ENCODE measurements around the gene NIPSNAP3A. TPM values are rescaled to one million over a fixed set of nuclear protein-coding genes. Genes with fewer than 3 reads are reported as not detected.

The NIPSNAP3A gene
- total RNA-seq, 1 donor from 2014 or later, result 29.9 TPM

DNA sequence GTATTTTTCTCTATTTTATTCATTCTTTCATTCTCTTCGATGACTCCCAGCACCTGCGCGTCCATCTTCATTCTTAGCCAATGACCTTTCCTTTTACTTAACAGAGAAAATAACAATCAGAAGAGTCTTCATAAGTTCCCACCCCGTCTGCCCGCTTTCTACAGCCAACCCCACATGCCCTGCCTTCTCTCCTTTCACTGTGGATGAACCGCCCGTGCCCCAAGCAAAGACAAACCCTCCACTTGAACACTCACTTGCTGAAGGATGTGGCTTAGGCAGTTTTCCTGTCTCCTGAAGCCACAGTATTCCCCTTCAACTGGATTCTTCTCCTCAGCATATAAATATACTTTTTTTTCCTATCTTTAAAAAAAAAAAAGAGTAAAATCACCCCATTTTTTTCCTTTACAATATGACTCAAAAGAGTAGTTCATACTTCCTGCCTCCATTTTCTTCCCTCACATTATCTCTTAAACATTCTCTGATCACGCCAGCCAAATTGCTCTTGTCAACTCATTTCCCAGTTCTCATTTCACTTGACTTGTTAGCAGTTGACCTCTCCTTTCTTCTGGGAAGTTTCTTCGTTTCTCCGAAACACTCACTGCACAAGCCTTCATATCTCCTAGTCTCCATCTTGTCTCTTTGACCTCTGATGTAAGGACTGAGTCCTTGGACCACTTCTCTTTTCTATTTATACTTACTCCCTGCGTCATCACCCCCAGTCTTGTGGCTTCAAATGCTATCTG is 27.5 kb downstream of the NIPSNAP3A start:
- no peak for DNase-seq (ENCODE audit: low spot score)

DNA sequence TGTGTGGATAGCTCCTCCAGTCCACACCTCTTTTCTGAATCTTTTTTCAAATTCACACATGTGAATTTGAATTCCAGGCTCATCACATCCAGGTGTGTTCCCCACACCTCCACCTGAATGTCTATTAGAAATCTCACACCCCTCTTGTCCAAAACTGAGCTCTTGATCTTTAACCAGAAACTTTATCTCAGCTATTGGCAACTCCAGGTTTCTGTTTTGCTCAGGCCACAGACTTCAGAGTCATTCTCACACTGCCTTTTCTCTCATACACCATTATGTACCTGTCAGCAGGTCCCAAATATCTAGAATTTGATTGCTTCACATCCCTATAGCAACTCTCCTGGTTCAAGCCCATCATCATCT is 28.1 kb downstream of the NIPSNAP3A start:
- DNase-seq (ENCODE audit: low spot score), result no peak

DNA sequence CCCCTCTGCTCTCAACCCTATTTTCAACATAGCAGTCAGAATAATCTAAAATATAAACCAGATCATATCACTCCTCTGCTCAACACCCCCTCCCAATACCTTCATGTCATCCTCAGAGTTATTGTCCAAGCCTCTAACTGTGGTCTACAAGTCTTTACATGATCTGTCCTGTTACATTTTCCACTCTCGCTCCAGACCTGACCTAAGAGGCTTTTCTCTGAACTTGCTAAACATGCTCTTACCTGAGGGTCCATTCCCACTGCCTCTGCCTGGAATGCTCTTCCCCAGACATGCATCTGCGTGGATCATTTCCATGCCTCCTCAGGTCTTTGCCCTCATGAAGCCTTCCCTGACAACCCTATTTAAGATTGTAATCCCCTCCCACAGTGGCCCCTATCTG is 28.5 kb downstream of the NIPSNAP3A start:
- DNase-seq (ENCODE audit: low spot score), result no peak

DNA sequence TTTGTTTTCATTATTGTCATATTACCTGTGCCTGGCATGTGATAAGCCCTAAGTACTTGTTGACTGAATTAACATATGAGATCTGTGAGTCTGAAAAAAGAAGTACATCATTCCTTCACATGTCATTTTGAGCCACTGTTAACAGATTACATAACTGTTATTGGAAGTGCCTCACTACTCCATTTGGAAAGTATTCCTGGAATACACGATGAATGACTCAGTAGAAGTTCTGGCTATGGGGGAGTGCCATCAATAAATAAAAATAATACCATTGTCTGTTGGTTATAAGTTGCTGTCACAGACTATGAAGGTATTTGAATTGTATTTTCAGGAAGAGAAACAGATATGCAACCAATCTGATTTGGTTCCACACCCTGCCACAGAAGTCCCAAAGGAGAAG is 29.3 kb downstream of the NIPSNAP3A start:
- no peak for DNase-seq (ENCODE audit: low spot score)

DNA sequence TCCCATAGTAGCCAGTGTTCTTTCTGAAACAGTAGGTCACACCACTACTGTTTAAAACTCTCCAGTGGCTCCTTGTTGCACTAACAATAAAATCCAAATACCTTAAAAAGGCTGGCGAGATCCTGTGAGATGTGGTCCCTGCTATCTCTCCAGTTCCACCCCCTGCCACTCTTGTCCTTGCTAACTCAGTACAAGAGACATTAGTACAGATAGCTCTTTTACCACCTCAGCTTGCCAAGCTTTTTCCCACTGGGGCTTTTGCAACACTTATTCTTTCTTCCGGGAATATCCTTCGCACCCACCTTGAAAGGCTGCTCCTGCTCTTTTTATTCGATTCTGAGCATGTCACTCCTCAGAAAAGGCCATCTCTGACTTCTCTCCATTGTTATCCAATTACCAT is 31.3 kb downstream of the NIPSNAP3A start:
- no peak for DNase-seq (ENCODE audit: low spot score)

DNA sequence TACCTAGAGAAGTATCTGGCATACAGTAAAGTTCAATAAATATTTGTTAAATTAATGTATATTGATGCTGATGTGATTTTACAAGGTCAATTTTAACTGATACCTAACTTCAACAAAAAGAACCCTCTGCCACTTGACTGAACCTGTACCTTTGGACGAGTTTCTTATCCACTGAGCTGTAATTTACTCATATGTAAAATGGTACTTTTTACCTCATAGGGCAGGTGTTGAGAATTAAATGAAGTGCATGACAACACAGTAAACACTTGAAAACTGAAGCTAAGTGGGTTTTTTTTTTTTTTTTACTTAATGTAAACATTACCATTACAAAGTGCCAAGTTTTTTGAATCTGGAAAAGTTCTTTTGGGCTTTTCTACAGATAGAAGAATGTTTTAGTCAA is 31.9 kb downstream of the NIPSNAP3A start:
- DNase-seq (ENCODE audit: low spot score), result no peak

DNA sequence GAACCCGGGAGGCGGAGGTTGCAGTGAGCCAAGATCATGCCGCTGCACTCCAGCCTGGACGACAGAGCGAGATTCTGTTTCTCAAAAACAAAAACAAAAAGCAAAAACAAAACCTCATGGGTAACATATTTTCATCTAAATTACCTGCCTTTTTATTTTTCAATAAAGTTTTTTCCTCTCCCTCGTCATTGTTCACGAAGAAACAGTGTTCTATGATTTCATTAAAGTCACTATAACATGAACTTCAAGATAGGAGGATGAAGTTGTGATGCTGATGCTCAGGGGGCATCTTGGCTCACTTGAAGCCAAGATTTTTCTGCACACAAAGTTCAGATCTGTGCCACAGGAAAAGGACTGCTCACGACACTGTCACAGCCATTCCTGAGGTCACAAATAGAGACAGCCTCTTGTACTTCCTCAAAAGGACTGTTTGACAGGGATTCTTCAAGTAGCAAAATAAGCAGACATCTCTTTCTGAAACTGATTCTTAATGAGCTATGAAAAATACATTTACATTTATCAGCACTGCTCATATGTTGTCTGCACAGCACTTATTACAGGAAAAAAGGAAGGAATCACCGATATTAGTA is 32.6 kb downstream of the NIPSNAP3A start:
- no peak for DNase-seq (ENCODE audit: low spot score)

DNA sequence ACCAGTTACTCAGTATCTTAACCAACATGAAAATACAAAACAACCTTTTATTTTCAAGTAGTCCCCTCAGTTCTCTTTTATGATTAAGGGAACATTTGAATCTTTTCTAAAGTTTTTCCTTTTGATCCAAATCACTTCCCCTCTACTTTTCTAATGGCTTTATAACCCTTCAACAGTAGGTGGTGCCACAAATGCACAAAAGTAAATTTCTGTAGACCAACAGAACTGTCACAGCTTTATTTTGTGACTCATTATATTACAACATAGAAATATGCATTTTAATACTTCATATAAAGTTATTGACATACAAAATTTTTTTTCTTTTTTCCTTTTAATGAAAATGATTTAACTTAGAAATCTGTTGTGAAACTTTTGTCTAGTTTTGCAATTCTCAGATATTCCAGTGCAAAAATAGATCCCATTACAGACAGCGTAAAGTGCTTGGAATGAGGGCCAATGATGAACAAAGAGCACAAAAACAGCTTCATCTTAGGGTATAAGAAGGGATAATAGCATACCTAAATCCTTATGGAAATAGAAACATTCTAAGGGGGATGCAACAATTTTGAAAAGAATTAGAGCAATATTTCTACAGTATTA is 33.4 kb downstream of the NIPSNAP3A start:
- DNase-seq (ENCODE audit: low spot score), result no peak

DNA sequence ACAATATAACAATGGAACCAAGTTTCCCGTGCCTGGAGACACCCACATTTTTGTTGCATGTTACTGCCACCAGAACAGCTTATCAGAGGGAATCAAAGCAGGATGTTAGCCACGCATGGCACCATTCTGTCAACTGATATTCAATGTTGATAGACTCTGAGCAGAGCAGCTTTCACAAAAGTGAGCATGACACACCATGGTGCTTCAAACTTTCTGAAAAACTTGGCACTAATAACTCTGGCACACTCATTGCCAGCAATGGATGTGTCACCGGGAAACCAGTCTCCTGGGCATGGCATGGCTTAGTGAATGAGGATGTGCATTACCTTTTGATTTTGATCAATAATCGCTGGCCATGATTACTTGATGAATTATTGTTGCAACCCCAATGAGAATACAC is 36.1 kb downstream of the NIPSNAP3A start:
- no peak for DNase-seq (ENCODE audit: low spot score)

DNA sequence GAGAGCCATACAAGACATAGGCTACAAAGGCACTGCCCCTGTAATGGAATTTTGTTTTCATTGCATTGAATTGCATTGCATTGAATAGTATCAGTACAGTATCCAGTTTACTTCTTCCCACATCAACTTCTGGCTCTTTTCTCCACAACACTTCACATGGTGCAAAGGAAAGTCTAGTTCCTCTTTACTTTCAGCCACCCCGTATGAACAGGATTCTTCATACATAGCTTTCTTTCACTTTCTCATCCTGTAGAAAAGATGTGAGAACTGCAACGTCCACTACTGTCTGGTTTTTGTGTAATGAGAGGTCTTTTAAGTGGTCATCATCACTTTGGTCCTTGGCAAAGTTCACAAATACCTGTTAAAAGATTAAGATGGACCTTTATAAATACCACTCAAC is 36.6 kb downstream of the NIPSNAP3A start:
- no peak for DNase-seq (ENCODE audit: low spot score)

DNA sequence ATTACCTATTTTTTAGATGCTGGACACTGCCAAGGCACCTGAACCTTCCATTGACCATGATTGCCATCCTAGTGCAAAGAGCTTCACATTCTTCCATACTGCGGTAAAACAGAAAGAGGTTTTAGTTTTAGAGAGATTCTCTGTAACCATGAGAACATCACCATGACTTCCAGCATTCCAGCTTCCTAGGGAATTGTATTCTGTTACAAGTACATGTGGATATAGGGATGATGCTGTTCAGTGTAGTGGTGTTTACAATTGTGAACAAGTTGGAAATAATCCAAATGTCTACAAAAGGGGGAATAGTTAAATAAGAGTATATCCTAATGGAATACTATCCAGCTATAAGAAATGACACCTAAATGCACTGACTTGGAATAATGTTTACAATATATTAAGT is 38.8 kb downstream of the NIPSNAP3A start:
- DNase-seq (ENCODE audit: low spot score), result no peak

DNA sequence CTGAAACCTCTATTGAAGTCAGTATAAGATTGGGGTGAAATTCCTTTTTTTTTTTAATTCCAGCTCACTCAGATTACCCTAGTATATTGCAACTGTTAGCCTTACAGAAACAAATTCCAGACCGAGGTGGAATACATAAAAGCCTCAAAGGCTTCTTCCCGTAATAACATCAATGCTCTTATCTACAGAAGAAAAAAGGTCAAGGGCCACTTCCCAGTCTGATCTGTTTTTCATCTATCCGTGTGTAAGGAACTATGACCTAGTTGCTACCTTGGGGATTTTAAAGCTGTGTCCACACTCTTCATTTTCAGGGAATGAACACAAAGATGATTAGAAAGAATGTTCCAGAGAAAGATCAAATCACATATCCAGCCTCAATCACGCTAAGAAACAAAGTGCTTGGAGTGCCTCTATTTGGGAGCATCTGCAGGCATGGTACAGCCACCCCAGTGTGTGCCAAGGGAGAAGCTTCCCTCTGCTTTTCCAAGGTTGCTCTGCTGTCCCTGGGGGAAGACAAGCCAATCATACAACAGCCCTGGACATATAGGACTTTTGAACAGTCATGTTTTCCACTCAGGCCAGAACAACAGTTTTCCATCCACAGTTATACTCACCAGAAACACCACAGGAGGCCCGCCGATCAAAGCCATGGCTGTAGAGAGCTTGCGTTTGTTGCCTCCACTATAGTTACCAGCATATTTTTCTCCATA is 40.0 kb downstream of the NIPSNAP3A start:
- DNase-seq (ENCODE audit: low spot score), result no peak

DNA sequence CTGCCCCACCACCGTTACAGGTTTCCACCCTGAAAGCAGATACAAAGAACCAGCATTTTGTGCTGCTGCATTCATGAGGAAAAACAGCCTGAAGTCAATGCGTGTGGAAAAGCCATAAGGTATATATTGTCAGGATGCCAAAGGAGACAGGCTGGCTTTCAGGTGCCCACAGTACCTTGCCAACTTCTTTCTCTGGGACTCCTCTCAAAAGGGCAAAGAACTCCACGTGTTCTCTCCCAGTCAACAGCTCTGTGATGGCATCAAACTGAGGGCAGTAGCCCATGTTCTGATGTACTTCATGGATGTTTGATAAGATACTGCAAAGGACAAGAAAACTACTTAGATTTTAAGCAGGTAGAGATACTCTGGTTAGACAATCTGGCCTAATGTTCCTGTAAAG is 40.8 kb downstream of the NIPSNAP3A start:
- DNase-seq (ENCODE audit: low spot score), result no peak

DNA sequence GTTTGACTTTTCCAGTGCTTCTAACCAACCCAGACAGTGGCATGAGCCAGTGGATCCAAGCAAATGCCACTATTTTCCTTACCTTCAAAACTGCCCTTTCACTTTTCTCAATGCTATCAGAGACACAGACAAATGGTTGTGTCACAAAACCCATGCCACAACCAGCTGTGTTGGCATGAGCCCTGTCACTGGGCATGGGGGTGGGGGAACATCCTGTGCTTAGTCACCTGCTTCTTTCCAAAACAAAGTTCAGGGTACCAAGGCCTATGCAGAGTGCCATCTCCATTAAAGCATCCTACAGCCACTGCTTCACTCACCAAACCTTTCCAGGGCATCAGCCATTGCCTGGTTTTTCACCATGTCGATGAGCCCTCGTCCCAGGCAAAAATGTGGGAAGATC is 46.6 kb downstream of the NIPSNAP3A start:
- no peak for DNase-seq (ENCODE audit: low spot score)

DNA sequence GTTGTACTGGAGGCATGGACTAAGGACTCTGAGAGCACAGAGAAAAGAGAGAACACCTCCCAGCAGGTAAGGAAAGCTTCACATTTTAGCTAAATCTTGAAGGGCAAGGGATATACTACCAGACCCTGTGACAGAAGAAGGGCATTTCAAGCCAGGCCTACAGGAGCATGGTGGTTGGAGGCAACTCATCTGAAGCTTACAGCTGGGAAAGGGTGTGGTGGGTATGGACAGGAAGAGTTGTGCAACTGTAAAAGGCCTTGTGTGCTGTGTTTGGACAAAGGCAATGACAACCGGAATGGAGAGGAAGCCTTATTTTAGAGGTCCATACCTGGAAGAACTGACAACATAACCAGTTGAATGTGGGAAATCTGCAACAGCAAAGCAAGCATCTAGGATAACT is 47.6 kb downstream of the NIPSNAP3A start:
- no peak for DNase-seq (ENCODE audit: low spot score)

DNA sequence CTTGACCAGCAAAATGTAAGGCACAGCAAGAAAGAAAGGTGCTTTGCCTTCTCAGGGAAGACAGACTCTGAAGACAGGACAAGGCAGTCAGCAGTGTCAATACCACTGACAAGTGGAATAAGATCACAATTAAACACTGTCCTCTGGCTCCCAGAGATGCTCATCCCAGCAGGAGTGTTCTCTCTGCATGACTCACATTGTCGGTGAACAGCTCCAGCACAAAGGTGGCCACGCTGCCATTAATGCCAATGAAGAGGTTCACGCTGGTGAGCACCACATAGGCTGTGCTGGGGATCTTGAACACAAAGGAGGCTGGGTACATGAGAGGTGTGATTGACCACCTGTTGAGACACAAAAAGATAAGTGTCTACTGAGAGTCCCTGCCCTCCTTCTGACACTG is 48.4 kb downstream of the NIPSNAP3A start:
- no peak for DNase-seq (ENCODE audit: low spot score)

DNA sequence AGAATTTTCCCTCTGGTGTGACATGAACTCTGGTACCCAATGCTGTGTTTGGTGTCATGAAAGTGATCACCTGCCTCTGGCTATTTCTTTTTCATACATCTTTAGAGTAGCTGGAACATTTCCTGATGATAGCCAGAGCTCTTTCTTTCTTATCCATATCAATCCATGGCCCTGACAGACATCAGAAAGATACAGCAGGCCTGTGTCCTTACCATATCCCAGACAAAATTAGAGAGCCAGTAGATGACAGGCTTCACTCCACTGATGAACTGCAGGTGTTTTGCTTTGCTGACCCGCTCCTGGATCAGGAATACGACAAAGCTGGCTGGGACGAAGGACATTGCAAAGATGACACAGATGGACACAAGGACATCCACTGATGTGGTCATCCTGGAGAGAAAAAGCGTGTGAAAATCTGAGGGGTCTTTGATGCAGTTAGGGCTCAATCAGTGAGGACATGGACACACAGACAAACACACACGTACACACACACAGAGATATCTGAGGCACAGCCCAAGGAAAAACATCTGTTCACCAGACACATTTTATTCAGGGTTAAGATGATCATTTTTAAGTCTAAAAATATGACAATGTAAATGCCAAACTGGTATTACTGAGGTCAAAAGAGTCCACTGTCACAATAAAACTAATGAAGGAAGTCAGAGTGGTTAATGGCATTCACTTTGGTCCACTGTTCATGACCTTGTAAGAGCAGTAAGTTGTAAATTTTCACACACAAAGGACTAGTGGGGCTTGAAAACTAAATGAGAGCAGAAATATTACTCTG is 50.9 kb downstream of the NIPSNAP3A start:
- no peak for DNase-seq (ENCODE audit: low spot score)

DNA sequence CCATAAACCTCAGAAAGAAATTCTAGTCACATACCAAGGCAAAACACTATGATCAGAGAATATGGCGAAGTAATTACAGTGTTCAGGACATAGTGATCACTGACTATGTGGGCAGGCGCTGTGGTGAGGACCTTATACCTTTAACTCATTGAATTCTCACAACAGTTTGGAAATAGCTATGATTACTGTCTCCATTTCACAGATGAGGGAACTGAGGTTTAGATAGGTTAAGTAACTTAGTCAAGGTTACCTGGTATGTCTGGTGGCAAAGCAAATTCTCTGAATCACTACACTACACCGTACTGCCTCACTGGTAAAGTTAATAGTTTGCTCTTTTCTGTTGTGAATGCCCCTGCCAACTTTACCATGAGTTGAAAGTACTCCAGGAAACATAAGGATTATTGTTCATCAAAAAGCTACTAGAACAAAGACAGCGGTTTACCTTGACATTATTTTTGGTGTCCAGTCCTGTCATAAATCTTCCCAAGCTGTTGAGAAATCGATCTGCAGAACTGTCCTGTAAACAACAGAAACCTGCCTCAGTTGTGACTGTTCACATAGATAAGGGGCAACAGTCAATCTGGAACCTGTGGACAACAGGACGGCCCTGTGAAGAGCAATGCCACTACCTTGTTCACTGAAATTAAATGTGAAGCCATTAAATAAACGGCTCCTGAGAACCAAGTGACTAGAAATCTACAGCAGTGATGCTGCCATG is 52.7 kb downstream of the NIPSNAP3A start:
- no peak for DNase-seq (ENCODE audit: low spot score)

DNA sequence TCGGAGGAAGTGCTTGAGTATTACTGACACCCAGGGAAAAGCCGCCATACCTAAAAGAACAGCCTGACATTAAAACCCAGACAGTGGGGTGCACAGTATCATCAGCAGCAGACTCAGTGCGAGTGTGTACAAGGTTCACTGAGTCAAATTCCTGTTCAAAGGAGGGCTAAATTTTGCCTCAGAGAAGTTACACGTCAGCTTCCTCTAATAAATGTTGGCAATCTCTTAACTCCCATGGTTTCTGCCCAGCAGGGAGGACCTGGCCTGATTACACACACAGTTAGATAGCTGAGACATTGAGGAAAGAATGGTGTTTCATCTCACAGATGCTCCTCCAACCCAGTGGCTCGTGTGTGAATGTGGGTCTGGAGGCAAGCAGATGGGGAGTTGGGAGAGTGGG is 54.6 kb downstream of the NIPSNAP3A start:
- DNase-seq (ENCODE audit: low spot score), result no peak

DNA sequence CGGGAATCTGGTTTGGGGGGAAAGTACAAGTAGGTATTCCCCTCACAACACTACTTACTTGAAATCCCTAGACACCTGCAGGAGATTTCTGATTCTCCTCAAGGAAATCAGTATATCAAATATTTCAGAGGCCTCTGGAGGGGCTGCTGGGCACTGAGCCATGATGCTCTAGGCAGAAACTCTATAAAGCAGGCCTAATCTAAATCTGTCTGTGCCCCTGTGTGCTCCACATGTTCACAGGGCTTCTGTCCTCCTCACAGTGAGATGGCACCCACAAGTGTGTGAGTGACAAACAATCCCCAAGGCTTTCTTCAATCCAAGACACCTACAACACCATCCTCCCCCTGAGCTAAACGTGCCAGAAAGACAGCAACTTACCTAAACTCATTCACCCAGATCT is 55.4 kb downstream of the NIPSNAP3A start:
- DNase-seq (ENCODE audit: low spot score), result no peak

DNA sequence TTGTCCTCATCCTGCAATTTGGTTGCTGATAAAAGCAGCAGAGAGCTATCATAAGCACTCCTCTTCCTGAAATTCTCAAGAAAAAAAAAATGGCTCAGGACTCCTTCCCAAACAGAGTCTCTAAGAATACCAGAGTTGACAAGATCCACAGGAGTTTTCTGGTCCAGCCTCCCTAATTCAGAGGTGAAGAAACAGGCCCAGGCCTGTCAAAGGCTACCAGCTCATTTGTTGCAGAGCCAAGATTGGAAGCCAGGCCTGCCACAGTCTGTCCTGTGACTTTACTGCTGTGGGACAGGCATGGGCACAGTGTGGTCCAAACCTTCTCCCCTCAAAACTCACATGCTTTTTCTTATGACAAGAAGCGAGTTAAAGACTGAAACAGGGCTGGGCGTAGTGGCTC is 58.0 kb downstream of the NIPSNAP3A start:
- no peak for DNase-seq (ENCODE audit: low spot score)
